Vagina (tissue), 2 donors: Measurements from ENCODE around the gene MS4A6A.

ENCODE experiments used
- POLR2A ChIP-seq, 2 donors: fragments of 450-650 bp; IDR thresholded peaks; one replicate each; pipeline ENCODE4 v1.6.1; 2017; ENCODE audit warnings: antibody characterized with exemption in 2 of 2, mild to moderate bottlenecking in 2 of 2, moderate library complexity in 2 of 2
- TF ChIP-seq, protein P1 (sequence below), 3 experiments: fragments of 450-650 bp in 2 of 3; fragments of 200-600 bp in 1 of 3; sonication (generic) in 1 of 3; IDR thresholded peaks; one replicate each; pipeline ENCODE4 v1.5.1; 2017 to 2019; ENCODE audit warnings: antibody characterized with exemption in 3 of 3, mild to moderate bottlenecking in 2 of 3, moderate library complexity in 2 of 3

DNA sequence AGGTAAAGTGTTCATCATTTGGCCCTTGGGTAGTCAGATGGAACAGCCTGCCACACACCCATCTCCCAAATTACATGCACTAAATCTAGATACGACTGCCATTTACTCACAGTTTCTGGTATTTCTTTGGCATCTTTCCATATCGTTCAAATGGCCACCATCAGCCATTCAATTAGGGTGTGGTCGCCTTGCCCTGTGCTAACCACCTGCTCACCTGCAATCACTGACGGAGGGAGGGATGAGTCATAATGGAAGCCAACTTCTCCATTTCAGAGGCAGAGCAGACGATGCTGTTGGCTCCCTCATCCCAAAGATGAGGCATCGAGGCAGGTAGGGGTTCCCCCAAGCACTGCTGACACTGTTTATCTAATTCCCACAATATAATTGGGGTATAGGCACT lies 14.6 kb downstream of the MS4A6A start:
- TF ChIP-seq, protein P1, sequence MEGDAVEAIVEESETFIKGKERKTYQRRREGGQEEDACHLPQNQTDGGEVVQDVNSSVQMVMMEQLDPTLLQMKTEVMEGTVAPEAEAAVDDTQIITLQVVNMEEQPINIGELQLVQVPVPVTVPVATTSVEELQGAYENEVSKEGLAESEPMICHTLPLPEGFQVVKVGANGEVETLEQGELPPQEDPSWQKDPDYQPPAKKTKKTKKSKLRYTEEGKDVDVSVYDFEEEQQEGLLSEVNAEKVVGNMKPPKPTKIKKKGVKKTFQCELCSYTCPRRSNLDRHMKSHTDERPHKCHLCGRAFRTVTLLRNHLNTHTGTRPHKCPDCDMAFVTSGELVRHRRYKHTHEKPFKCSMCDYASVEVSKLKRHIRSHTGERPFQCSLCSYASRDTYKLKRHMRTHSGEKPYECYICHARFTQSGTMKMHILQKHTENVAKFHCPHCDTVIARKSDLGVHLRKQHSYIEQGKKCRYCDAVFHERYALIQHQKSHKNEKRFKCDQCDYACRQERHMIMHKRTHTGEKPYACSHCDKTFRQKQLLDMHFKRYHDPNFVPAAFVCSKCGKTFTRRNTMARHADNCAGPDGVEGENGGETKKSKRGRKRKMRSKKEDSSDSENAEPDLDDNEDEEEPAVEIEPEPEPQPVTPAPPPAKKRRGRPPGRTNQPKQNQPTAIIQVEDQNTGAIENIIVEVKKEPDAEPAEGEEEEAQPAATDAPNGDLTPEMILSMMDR (IDR thresholded peaks at IDR 0.05) = no peak
- no peak for TF ChIP-seq POLR2A (IDR thresholded peaks at IDR 0.05)
